HepG2 (cell line): ENCODE data around the gene STXBP4. TPM values are rescaled to one million over a fixed set of nuclear protein-coding genes. Genes with fewer than 3 reads are reported as not detected.

ENCODE experiments used
- FOXA3 ChIP-seq: IDR thresholded peaks from 2 replicates; pipeline ENCODE4 v1.6.1; 2016; ENCODE audit warnings: missing genetic modification reagents, missing compliant biosample characterization
- GLI4 ChIP-seq: sonication (generic); formaldehyde crosslinking; IDR thresholded peaks from 2 replicates; pipeline ENCODE4 v1.5.1; 2020; ENCODE audit warnings: missing genetic modification reagents, mild to moderate bottlenecking, moderate library complexity, borderline replicate concordance
- NR2F1 ChIP-seq, 2 experiments: fragments of 450-650 bp in 1 of 2; formaldehyde crosslinking in 1 of 2; IDR thresholded peaks; 2 replicates each; pipeline versions ENCODE4 v1.5.0 to v1.6.1; 2016 to 2020; ENCODE audit warnings: mild to moderate bottlenecking in 1 of 2, missing compliant biosample characterization in 1 of 2, missing genetic modification reagents in 1 of 2, moderate library complexity in 1 of 2
- NRL ChIP-seq: sonication (generic); formaldehyde crosslinking; IDR thresholded peaks from 2 replicates; pipeline ENCODE4 v1.5.0; 2020; ENCODE audit warnings: missing genetic modification reagents, mild to moderate bottlenecking, moderate library complexity, borderline replicate concordance
- PHF21A ChIP-seq: sonication (generic); formaldehyde crosslinking; IDR thresholded peaks from 2 replicates; pipeline ENCODE4 v1.5.0; 2020; ENCODE audit warnings: mild to moderate bottlenecking, missing genetic modification reagents
- PPARG ChIP-seq: conservative IDR thresholded peaks from 2 replicates; pipeline ENCODE4 v1.6.1; 2016; ENCODE audit warnings: missing biosample characterization, missing genetic modification reagents
- SIX1 ChIP-seq: sonication (generic); formaldehyde crosslinking; IDR thresholded peaks from 2 replicates; pipeline ENCODE4 v1.4.0; 2020; ENCODE audit warnings: missing genetic modification reagents, borderline replicate concordance
- TGIF2 ChIP-seq: IDR thresholded peaks from 2 replicates; pipeline ENCODE4 v1.6.1; 2016; ENCODE audit warnings: control low read depth, missing compliant biosample characterization
- ZNF430 ChIP-seq: sonication (generic); formaldehyde crosslinking; IDR thresholded peaks from 2 replicates; pipeline ENCODE4 v1.9.0; 2021; ENCODE audit warnings: mild to moderate bottlenecking, missing genetic modification reagents
- ZNF546 ChIP-seq: sonication (generic); formaldehyde crosslinking; conservative IDR thresholded peaks from 2 replicates; pipeline ENCODE4 v1.8.1; 2023; ENCODE audit warnings: mild to moderate bottlenecking, missing genetic modification reagents
- ZNF549 ChIP-seq: sonication (generic); formaldehyde crosslinking; IDR thresholded peaks from 2 replicates; pipeline ENCODE4 v1.5.0; 2020; ENCODE audit warnings: missing genetic modification reagents
- polyA plus RNA-seq, 8 experiments: library from polyadenylated mRNA; depleted of rRNA in 3 of 8; stranded (reverse) in 7 of 8; unstranded in 1 of 8; fragments of >200 nt; fragmentation: Illumina TruSeq in 4 of 8; extraction: Trizol in 4 of 8; gene quantifications; 2 replicates each; pipeline versions ENCODE4 v1.2.1 to v1.2.3, GENCODE V29; 2011 to 2016; ENCODE audit warnings: low read depth in 4 of 8, missing spikeins in 1 of 8, mixed read lengths in 1 of 8; ENCODE audit not compliant: insufficient read depth in 1 of 8
- total RNA-seq, 5 experiments: library from RNA; depleted of rRNA; stranded (reverse); fragments of >200 nt; fragmentation: Illumina TruSeq; extraction: Trizol; gene quantifications; 2 replicates each; pipeline ENCODE4 v1.2.3, GENCODE V29; 2016; ENCODE audit warnings: low read depth in 1 of 5
- TF ChIP-seq, protein P1 (sequence below): IDR thresholded peaks from 2 replicates; pipeline ENCODE4 v1.6.1; 2018; ENCODE audit warnings: missing genetic modification reagents, mild to moderate bottlenecking, missing compliant biosample characterization
- TF ChIP-seq, protein P2 (sequence below): IDR thresholded peaks from 2 replicates; pipeline ENCODE4 v1.6.1; 2012; ENCODE audit warnings: low read depth, low read length, improper control_type of control experiment
- TF ChIP-seq, protein P3 (sequence below): sonication (generic); formaldehyde crosslinking; conservative IDR thresholded peaks from 2 replicates; pipeline ENCODE4 v1.4.0; 2020; ENCODE audit warnings: mild to moderate bottlenecking, missing genetic modification reagents, moderate library complexity
- TF ChIP-seq, protein P4 (sequence below), 2 experiments: fragments of 450-650 bp in 1 of 2; sonication (generic) in 1 of 2; formaldehyde crosslinking; IDR thresholded peaks; 2 replicates each; pipeline versions ENCODE4 v1.5.0 to v1.8.0; 2020 to 2022; ENCODE audit warnings: mild to moderate bottlenecking in 1 of 2, missing genetic modification reagents in 1 of 2
- TF ChIP-seq, protein P5 (sequence below): sonication (generic); formaldehyde crosslinking; IDR thresholded peaks from 2 replicates; pipeline ENCODE4 v1.4.0; 2020; ENCODE audit warnings: low read depth, mild to moderate bottlenecking, missing genetic modification reagents

Gene STXBP4
- total and polyA plus RNA-seq, 2 of the 13 experiments (the other 11 are each of a cell fraction or from before 2014, with no cell fraction given) = 8.5 to 36.1 TPM

DNA sequence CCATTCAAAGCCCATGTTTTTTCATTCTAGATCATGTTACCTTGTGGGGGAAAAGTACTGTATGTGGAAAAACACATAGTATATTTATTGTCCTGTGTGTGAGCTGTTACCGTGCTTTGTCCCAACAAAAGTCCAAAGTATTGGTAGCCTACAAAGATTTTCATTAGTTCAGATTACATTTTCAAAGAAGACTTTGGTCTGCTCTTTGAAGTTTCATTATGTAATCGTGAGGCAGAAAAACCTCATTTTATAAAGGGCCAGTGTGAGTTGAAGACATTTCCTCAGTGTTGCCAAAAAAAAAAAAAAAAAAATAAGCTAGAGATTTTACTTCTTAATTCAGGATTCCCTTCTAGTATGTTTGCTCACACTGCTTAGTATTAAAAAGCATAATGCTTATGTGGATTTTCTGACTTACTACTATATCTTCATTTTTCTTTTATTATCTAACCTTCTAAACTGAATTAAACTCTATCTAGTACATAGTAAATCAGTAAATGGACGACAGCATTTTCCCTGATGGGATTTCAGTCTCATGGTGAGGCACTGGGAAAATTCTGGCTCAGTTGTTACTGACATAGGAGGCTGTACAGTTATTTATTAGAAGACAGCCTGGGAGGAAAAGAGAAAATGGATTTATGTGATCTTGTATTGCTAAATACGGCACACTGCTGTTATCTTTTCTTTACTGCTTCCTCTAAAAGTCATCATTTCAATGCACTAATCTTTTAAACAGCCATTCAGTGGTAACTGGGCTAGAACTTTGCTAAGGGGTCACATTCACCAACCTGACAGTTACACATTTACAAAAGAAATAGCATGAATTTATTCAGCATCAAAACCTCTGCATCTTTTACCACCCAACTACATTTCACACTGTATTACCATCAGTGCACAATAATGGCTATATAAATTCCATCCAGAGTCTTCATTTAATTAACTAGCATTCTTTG is 100.6 kb downstream of the STXBP4 start (continued):
- TF ChIP-seq, protein P1, sequence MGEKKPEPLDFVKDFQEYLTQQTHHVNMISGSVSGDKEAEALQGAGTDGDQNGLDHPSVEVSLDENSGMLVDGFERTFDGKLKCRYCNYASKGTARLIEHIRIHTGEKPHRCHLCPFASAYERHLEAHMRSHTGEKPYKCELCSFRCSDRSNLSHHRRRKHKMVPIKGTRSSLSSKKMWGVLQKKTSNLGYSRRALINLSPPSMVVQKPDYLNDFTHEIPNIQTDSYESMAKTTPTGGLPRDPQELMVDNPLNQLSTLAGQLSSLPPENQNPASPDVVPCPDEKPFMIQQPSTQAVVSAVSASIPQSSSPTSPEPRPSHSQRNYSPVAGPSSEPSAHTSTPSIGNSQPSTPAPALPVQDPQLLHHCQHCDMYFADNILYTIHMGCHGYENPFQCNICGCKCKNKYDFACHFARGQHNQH = peak; percentile 42; the same call in 1 of the 2 replicates
- TF ChIP-seq ZNF546 (CRISPR knock-in tag) (no peak), NRL (CRISPR knock-in tag) (no peak), TGIF2 (CRISPR knock-in tag) (peak; percentile 20; the same call in 1 of the 2 replicates), ZNF549 (CRISPR knock-in tag) (no peak), FOXA3 (peak; percentile 75), PPARG (CRISPR knock-in tag) (peak; percentile 83), PHF21A (CRISPR knock-in tag) (peak; percentile 84), ZNF430 (CRISPR knock-in tag) (peak; percentile 50; the same call in 1 of the 2 replicates), GLI4 (CRISPR knock-in tag) (no peak), SIX1 (CRISPR knock-in tag) (peak; percentile 97), NR2F1 (CRISPR knock-in tag; IDR thresholded peaks at IDR 0.05) (peak in 1 of 2 experiments; percentile 11; a peak in 1 of 4 replicates)
- TF ChIP-seq, protein P2, sequence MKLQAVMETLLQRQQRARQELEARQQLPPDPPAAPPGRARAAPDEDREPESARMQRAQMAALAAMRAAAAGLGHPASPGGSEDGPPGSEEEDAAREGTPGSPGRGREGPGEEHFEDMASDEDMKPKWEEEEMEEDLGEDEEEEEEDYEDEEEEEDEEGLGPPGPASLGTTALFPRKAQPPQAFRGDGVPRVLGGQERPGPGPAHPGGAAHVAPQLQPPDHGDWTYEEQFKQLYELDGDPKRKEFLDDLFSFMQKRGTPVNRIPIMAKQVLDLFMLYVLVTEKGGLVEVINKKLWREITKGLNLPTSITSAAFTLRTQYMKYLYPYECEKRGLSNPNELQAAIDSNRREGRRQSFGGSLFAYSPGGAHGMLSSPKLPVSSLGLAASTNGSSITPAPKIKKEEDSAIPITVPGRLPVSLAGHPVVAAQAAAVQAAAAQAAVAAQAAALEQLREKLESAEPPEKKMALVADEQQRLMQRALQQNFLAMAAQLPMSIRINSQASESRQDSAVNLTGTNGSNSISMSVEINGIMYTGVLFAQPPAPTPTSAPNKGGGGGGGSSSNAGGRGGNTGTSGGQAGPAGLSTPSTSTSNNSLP = peak; percentile 92
- TF ChIP-seq, protein P3, sequence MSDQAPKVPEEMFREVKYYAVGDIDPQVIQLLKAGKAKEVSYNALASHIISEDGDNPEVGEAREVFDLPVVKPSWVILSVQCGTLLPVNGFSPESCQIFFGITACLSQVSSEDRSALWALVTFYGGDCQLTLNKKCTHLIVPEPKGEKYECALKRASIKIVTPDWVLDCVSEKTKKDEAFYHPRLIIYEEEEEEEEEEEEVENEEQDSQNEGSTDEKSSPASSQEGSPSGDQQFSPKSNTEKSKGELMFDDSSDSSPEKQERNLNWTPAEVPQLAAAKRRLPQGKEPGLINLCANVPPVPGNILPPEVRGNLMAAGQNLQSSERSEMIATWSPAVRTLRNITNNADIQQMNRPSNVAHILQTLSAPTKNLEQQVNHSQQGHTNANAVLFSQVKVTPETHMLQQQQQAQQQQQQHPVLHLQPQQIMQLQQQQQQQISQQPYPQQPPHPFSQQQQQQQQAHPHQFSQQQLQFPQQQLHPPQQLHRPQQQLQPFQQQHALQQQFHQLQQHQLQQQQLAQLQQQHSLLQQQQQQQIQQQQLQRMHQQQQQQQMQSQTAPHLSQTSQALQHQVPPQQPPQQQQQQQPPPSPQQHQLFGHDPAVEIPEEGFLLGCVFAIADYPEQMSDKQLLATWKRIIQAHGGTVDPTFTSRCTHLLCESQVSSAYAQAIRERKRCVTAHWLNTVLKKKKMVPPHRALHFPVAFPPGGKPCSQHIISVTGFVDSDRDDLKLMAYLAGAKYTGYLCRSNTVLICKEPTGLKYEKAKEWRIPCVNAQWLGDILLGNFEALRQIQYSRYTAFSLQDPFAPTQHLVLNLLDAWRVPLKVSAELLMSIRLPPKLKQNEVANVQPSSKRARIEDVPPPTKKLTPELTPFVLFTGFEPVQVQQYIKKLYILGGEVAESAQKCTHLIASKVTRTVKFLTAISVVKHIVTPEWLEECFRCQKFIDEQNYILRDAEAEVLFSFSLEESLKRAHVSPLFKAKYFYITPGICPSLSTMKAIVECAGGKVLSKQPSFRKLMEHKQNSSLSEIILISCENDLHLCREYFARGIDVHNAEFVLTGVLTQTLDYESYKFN = peak; percentile 97
- TF ChIP-seq, protein P4, sequence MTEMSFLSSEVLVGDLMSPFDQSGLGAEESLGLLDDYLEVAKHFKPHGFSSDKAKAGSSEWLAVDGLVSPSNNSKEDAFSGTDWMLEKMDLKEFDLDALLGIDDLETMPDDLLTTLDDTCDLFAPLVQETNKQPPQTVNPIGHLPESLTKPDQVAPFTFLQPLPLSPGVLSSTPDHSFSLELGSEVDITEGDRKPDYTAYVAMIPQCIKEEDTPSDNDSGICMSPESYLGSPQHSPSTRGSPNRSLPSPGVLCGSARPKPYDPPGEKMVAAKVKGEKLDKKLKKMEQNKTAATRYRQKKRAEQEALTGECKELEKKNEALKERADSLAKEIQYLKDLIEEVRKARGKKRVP (CRISPR knock-in tag; IDR thresholded peaks at IDR 0.05) = peak in 1 of 2 experiments; percentile 51; a peak in 1 of 4 replicates
- TF ChIP-seq, protein P5, sequence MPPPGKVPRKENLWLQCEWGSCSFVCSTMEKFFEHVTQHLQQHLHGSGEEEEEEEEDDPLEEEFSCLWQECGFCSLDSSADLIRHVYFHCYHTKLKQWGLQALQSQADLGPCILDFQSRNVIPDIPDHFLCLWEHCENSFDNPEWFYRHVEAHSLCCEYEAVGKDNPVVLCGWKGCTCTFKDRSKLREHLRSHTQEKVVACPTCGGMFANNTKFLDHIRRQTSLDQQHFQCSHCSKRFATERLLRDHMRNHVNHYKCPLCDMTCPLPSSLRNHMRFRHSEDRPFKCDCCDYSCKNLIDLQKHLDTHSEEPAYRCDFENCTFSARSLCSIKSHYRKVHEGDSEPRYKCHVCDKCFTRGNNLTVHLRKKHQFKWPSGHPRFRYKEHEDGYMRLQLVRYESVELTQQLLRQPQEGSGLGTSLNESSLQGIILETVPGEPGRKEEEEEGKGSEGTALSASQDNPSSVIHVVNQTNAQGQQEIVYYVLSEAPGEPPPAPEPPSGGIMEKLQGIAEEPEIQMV (CRISPR knock-in tag) = no peak
